HEK293 (cell line): ENCODE data around the gene TAF10.

ENCODE experiments used
- GLI2 ChIP-seq: fragments of 450-650 bp; formaldehyde crosslinking; IDR thresholded peaks from 2 replicates; pipeline ENCODE4; 2017; ENCODE audit warnings: missing biosample characterization, missing genetic modification characterization, low read depth, borderline replicate concordance
- HOXD13 ChIP-seq: sonication (generic); formaldehyde crosslinking; IDR thresholded peaks from 2 replicates; pipeline ENCODE4 v1.8.0; 2022; ENCODE audit warnings: missing genetic modification reagents, borderline replicate concordance
- KLF1 ChIP-seq: fragments of 450-650 bp; formaldehyde crosslinking; IDR thresholded peaks from 2 replicates; pipeline ENCODE4 v1.5.1; 2016; ENCODE audit warnings: missing biosample characterization, missing genetic modification characterization
- MZF1 ChIP-seq: fragments of 450-650 bp; formaldehyde crosslinking; IDR thresholded peaks from 2 replicates; pipeline ENCODE4 v1.5.1; 2017; ENCODE audit warnings: missing biosample characterization, missing genetic modification characterization, borderline replicate concordance
- SP3 ChIP-seq: fragments of 450-650 bp; formaldehyde crosslinking; IDR thresholded peaks from 2 replicates; pipeline ENCODE4 v1.5.1; 2016; ENCODE audit warnings: missing biosample characterization, missing genetic modification characterization
- WT1 ChIP-seq: fragments of 450-650 bp; formaldehyde crosslinking; IDR thresholded peaks from 2 replicates; pipeline ENCODE4 v1.5.1; 2016; ENCODE audit warnings: missing biosample characterization, missing genetic modification characterization
- YY1 ChIP-seq: fragments of 450-650 bp; formaldehyde crosslinking; IDR thresholded peaks from 2 replicates; pipeline ENCODE4 v1.5.1; 2018; ENCODE audit warnings: missing biosample characterization, missing genetic modification characterization
- ZBTB17 ChIP-seq: fragments of 450-650 bp; formaldehyde crosslinking; IDR thresholded peaks from 2 replicates; pipeline ENCODE4 v1.5.1; 2016; ENCODE audit warnings: missing biosample characterization, missing genetic modification characterization
- ZBTB21 ChIP-seq: fragments of 450-650 bp; formaldehyde crosslinking; IDR thresholded peaks from 2 replicates; pipeline ENCODE4 v1.5.1; 2017; ENCODE audit warnings: missing biosample characterization, missing genetic modification characterization
- ZFHX2 ChIP-seq: fragments of 450-650 bp; formaldehyde crosslinking; conservative IDR thresholded peaks from 2 replicates; pipeline ENCODE4 v1.5.1; 2016; ENCODE audit warnings: missing biosample characterization, missing genetic modification characterization
- ZNF175 ChIP-seq: fragments of 450-650 bp; formaldehyde crosslinking; IDR thresholded peaks from 2 replicates; pipeline ENCODE4 v1.5.1; 2016; ENCODE audit warnings: missing biosample characterization, missing genetic modification characterization
- ZNF24 ChIP-seq: fragments of 450-650 bp; formaldehyde crosslinking; IDR thresholded peaks from 2 replicates; pipeline ENCODE4 v1.5.1; 2016; ENCODE audit warnings: missing biosample characterization, missing genetic modification characterization
- ZNF433 ChIP-seq: fragments of 450-650 bp; formaldehyde crosslinking; IDR thresholded peaks from 2 replicates; pipeline ENCODE4 v1.5.1; 2016; ENCODE audit warnings: missing biosample characterization, missing genetic modification characterization, low read depth
- ZNF654 ChIP-seq: fragments of 450-650 bp; formaldehyde crosslinking; IDR thresholded peaks from 2 replicates; pipeline ENCODE4 v1.5.1; 2016; ENCODE audit warnings: low read depth, missing biosample characterization, missing genetic modification characterization
- ZNF747 ChIP-seq: fragments of 450-650 bp; formaldehyde crosslinking; IDR thresholded peaks from 2 replicates; pipeline ENCODE4 v1.5.1; 2016; ENCODE audit warnings: missing biosample characterization, missing genetic modification characterization
- ZNF776 ChIP-seq: fragments of 450-650 bp; formaldehyde crosslinking; IDR thresholded peaks from 2 replicates; pipeline ENCODE4 v1.5.0; 2017; ENCODE audit warnings: missing biosample characterization, missing genetic modification characterization, borderline replicate concordance
- ZNF785 ChIP-seq: fragments of 450-650 bp; formaldehyde crosslinking; IDR thresholded peaks from 2 replicates; pipeline ENCODE4 v1.5.1; 2016; ENCODE audit warnings: missing biosample characterization, missing genetic modification characterization
- ZSCAN23 ChIP-seq: fragments of 450-650 bp; formaldehyde crosslinking; IDR thresholded peaks from 2 replicates; pipeline ENCODE4 v1.5.1; 2016; ENCODE audit warnings: missing biosample characterization, missing genetic modification characterization
- TF ChIP-seq, protein P1 (sequence below): fragments of 450-650 bp; formaldehyde crosslinking; IDR thresholded peaks from 2 replicates; pipeline ENCODE4 v1.5.1; 2016; ENCODE audit warnings: missing biosample characterization, missing genetic modification characterization
- TF ChIP-seq, protein P2 (sequence below): fragments of 450-650 bp; formaldehyde crosslinking; IDR thresholded peaks from 2 replicates; pipeline ENCODE4 v1.5.1; 2016; ENCODE audit warnings: missing biosample characterization, missing genetic modification characterization, borderline replicate concordance
- TF ChIP-seq, protein P3 (sequence below): fragments of 450-650 bp; formaldehyde crosslinking; IDR thresholded peaks from 2 replicates; pipeline ENCODE4 v1.5.1; 2017; ENCODE audit warnings: missing biosample characterization, missing genetic modification characterization
- TF ChIP-seq, protein P4 (sequence below): fragments of 450-650 bp; formaldehyde crosslinking; IDR thresholded peaks from 2 replicates; pipeline ENCODE4 v1.5.1; 2017; ENCODE audit warnings: missing biosample characterization, missing genetic modification characterization
- TF ChIP-seq, protein P5 (sequence below): fragments of 450-650 bp; IDR thresholded peaks from 2 replicates; pipeline ENCODE4 v1.5.1; 2018; ENCODE audit warnings: missing biosample characterization, missing genetic modification characterization
- TF ChIP-seq, protein P6 (sequence below): fragments of 450-650 bp; formaldehyde crosslinking; conservative IDR thresholded peaks from 2 replicates; pipeline ENCODE4 v1.5.1; 2016; ENCODE audit warnings: low read depth, missing biosample characterization, missing genetic modification characterization

TAF10 gene

DNA sequence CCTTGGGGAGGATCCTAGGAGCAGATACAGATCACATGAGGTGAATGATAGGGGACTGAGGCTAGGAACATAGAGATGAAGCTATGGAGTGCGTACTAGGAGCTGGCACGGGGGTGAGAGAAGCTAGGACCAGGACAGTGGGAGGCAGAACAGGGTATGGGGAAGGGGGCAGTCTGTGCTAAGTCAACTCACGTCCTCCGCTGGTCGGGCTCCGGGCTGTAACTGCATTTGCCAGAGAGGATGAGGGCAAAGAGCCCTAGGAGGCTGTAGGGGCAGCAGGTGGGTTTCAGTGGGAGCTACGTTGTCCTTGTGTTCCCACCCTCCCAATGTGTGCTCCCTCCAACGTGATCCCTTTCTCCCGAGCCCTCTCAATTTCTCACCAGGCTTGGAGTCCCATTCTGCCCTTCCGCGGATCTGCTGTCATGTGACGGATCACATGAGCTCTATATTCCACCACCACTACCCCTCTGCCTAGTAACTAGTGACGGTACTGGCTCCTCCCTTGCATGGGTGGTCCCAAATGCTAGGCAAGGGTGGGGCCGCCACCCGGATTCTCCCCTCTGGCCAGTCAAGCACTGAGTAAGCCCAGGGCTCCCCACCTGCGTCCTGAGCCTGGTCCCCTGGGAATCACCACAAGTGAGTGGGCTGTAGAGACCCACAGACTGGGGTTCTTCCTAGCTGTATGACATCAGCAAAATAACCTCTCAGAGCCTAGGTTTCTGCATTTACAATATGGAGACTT lies 7.2 kb upstream of the TAF10 start, which contains the start of gene TPP1 (continued):
- TF ChIP-seq, protein P1, sequence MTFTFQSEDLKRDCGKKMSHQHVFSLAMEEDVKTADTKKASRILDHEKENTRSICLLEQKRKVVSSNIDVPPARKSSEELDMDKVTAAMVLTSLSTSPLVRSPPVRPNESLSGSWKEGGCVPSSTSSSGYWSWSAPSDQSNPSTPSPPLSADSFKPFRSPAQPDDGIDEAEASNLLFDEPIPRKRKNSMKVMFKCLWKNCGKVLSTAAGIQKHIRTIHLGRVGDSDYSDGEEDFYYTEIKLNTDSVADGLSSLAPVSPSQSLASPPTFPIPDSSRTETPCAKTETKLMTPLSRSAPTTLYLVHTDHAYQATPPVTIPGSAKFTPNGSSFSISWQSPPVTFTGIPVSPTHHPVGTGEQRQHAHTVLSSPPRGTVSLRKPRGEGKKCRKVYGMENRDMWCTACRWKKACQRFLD (tag by site-specific recombination) = no peak
- TF ChIP-seq ZNF433 (no peak), ZBTB21 (tag by site-specific recombination) (no peak), ZNF776 (no peak), GLI2 (tag by site-specific recombination) (no peak), SP3 (tag by site-specific recombination) (peak; percentile 79), ZSCAN23 (tag by site-specific recombination) (no peak), WT1 (no peak), MZF1 (tag by site-specific recombination) (no peak), HOXD13 (CRISPR knock-in tag) (no peak), YY1 (tag by site-specific recombination) (no peak), KLF1 (peak; percentile 70), ZNF785 (tag by site-specific recombination) (no peak), ZNF654 (tag by site-specific recombination) (no peak), ZNF175 (tag by site-specific recombination) (no peak), ZNF24 (peak; percentile 80; the same call in 1 of the 2 replicates), ZBTB17 (tag by site-specific recombination) (peak; percentile 45; the same call in 1 of the 2 replicates), ZNF747 (tag by site-specific recombination) (no peak), ZFHX2 (tag by site-specific recombination) (peak; percentile 41)
- TF ChIP-seq, protein P2, sequence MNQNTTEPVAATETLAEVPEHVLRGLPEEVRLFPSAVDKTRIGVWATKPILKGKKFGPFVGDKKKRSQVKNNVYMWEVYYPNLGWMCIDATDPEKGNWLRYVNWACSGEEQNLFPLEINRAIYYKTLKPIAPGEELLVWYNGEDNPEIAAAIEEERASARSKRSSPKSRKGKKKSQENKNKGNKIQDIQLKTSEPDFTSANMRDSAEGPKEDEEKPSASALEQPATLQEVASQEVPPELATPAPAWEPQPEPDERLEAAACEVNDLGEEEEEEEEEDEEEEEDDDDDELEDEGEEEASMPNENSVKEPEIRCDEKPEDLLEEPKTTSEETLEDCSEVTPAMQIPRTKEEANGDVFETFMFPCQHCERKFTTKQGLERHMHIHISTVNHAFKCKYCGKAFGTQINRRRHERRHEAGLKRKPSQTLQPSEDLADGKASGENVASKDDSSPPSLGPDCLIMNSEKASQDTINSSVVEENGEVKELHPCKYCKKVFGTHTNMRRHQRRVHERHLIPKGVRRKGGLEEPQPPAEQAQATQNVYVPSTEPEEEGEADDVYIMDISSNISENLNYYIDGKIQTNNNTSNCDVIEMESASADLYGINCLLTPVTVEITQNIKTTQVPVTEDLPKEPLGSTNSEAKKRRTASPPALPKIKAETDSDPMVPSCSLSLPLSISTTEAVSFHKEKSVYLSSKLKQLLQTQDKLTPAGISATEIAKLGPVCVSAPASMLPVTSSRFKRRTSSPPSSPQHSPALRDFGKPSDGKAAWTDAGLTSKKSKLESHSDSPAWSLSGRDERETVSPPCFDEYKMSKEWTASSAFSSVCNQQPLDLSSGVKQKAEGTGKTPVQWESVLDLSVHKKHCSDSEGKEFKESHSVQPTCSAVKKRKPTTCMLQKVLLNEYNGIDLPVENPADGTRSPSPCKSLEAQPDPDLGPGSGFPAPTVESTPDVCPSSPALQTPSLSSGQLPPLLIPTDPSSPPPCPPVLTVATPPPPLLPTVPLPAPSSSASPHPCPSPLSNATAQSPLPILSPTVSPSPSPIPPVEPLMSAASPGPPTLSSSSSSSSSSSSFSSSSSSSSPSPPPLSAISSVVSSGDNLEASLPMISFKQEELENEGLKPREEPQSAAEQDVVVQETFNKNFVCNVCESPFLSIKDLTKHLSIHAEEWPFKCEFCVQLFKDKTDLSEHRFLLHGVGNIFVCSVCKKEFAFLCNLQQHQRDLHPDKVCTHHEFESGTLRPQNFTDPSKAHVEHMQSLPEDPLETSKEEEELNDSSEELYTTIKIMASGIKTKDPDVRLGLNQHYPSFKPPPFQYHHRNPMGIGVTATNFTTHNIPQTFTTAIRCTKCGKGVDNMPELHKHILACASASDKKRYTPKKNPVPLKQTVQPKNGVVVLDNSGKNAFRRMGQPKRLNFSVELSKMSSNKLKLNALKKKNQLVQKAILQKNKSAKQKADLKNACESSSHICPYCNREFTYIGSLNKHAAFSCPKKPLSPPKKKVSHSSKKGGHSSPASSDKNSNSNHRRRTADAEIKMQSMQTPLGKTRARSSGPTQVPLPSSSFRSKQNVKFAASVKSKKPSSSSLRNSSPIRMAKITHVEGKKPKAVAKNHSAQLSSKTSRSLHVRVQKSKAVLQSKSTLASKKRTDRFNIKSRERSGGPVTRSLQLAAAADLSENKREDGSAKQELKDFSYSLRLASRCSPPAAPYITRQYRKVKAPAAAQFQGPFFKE = no peak
- TF ChIP-seq, protein P3, sequence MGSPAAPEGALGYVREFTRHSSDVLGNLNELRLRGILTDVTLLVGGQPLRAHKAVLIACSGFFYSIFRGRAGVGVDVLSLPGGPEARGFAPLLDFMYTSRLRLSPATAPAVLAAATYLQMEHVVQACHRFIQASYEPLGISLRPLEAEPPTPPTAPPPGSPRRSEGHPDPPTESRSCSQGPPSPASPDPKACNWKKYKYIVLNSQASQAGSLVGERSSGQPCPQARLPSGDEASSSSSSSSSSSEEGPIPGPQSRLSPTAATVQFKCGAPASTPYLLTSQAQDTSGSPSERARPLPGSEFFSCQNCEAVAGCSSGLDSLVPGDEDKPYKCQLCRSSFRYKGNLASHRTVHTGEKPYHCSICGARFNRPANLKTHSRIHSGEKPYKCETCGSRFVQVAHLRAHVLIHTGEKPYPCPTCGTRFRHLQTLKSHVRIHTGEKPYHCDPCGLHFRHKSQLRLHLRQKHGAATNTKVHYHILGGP = no peak
- TF ChIP-seq, protein P4, sequence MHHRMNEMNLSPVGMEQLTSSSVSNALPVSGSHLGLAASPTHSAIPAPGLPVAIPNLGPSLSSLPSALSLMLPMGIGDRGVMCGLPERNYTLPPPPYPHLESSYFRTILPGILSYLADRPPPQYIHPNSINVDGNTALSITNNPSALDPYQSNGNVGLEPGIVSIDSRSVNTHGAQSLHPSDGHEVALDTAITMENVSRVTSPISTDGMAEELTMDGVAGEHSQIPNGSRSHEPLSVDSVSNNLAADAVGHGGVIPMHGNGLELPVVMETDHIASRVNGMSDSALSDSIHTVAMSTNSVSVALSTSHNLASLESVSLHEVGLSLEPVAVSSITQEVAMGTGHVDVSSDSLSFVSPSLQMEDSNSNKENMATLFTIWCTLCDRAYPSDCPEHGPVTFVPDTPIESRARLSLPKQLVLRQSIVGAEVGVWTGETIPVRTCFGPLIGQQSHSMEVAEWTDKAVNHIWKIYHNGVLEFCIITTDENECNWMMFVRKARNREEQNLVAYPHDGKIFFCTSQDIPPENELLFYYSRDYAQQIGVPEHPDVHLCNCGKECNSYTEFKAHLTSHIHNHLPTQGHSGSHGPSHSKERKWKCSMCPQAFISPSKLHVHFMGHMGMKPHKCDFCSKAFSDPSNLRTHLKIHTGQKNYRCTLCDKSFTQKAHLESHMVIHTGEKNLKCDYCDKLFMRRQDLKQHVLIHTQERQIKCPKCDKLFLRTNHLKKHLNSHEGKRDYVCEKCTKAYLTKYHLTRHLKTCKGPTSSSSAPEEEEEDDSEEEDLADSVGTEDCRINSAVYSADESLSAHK (tag by site-specific recombination) = no peak
- TF ChIP-seq, protein P5, sequence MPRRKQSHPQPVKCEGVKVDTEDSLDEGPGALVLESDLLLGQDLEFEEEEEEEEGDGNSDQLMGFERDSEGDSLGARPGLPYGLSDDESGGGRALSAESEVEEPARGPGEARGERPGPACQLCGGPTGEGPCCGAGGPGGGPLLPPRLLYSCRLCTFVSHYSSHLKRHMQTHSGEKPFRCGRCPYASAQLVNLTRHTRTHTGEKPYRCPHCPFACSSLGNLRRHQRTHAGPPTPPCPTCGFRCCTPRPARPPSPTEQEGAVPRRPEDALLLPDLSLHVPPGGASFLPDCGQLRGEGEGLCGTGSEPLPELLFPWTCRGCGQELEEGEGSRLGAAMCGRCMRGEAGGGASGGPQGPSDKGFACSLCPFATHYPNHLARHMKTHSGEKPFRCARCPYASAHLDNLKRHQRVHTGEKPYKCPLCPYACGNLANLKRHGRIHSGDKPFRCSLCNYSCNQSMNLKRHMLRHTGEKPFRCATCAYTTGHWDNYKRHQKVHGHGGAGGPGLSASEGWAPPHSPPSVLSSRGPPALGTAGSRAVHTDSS (tag by site-specific recombination) = no peak
- TF ChIP-seq, protein P6, sequence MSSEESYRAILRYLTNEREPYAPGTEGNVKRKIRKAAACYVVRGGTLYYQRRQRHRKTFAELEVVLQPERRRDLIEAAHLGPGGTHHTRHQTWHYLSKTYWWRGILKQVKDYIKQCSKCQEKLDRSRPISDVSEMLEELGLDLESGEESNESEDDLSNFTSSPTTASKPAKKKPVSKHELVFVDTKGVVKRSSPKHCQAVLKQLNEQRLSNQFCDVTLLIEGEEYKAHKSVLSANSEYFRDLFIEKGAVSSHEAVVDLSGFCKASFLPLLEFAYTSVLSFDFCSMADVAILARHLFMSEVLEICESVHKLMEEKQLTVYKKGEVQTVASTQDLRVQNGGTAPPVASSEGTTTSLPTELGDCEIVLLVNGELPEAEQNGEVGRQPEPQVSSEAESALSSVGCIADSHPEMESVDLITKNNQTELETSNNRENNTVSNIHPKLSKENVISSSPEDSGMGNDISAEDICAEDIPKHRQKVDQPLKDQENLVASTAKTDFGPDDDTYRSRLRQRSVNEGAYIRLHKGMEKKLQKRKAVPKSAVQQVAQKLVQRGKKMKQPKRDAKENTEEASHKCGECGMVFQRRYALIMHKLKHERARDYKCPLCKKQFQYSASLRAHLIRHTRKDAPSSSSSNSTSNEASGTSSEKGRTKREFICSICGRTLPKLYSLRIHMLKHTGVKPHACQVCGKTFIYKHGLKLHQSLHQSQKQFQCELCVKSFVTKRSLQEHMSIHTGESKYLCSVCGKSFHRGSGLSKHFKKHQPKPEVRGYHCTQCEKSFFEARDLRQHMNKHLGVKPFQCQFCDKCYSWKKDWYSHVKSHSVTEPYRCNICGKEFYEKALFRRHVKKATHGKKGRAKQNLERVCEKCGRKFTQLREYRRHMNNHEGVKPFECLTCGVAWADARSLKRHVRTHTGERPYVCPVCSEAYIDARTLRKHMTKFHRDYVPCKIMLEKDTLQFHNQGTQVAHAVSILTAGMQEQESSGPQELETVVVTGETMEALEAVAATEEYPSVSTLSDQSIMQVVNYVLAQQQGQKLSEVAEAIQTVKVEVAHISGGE (tag by site-specific recombination) = peak; percentile 58
